ENCODE data around the gene PAGE4.
A peak's percentile ranks its signal among the peaks of the same experiment; 100 is the strongest.

The PAGE4 gene, protein sequence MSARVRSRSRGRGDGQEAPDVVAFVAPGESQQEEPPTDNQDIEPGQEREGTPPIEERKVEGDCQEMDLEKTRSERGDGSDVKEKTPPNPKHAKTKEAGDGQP

GRCh38 chrX:49829016-49829415, at the start of gene PAGE4:
Gene PAGE4 (plus strand): TSS chrX:49829303. CDS start chrX:49830429, 1,126 bp downstream.
- no peak for DNase-seq

DNA sequence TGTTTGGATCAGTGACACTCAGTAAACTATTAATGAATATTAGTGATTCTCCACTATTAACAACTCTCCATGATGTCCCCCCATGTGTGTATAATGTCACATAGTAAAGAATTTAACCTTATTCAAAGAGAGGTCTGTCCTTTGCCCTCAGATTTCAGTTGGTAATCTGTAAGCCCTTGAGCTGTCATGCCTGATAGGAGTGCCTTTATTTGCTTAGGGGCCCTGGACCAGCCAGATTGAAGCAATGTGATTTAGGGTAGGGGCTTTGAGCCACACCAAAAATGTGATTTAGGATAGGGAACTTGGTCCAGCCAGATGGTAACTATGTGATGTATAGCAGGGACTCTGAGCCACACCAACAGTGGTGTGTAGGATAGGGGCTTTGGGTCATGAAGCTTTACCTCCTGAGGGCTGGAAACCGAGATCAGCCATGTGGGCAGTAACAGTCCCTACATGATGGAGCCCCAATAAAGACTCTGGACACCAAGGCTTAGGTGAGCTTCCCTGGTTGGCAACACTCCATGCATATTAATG, 44.3 kb upstream of the PAGE4 start:
- DNase-seq = no peak

DNA sequence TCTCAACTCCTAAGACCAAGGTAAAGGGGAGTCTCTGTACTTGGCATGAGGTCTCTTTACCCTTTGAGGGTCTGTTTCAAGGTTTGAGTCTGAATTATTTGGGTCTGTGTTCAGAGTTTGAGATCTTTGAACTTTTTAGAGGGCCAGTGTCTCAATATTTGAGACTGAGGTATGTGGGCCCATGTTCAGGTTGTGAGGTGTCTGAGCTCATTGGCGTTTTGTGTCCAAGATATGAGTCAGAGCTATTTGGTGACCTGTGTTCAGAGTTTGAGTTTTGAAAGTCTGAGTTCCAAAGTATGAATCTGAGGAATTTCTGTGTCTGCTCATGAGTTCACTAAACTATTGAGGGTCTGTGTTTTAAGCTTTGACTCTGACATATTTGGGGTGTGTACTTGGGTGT, 36.7 kb upstream of the PAGE4 start:
- DNase-seq = no peak

DNA sequence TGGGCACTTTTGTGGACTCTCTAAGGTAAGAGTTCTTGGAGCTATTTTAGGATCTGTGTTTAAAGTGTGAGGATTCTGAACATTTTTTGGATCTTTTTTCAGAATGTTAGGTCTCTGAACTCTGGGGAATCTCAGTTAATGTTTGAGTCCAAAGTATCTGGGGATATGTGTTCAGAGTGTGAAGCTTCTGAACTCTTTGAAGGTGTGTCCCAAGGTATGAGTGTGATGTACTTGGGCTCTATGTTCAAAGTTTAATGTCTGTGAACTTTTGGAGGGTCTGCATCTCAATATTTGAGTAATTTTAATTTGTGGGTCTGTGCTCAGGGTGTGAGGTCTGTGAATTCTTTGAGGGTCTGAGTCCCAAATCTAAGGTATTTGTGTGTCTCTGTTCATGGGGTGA, 35.4 kb upstream of the PAGE4 start:
- DNase-seq = no peak

DNA sequence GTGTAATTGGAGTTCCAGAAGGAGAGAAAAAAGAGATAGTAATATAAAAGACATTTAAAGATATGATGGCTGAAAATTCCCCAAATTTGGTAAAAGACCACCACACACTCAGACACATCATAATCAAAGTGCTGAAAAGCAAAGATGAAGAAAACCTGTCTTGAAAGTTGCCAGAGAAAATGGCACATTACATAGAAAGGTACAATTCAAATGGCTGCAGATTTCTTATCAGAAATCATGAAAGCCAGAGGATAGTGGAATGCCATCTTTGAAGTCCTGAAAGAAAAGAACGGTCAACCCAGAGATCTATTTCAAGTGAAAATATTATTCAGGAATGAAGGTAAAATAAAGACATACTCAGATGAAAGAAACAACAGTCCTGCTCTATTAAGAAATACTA, 29.3 kb upstream of the PAGE4 start:
- DNase-seq = no peak

DNA sequence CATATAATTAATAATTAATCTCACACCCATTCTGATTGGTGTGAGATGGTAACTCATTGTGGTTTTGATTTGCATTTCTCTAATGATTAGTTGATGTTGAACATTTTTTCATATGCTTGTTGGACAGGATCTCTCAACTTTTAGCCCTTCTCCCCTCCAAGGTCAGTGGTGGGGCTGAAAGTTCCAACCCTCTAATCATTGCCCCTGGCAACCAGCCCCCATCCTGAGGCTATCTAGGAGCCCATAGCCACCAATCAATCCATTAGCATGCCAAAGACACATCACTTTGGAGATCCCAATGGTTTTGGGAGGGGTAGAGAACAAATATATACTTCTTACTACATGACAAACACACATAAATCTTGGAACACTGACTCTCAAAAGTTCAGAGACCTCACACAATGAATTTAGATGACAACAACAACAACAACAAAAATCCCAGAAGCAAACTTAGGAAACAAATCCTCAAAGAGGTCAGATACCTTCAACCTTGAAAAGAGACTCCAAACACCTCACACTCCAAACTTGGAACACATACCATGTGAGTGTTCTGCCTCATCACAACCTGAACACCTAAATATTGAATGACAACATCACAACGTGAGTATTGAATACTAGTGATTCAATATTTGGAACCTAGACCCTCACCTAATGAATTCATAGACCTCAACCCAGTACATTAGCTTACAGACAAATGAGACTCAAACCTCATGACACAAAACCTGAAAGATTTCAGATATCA, 19.0 kb upstream of the PAGE4 start:
- no peak for DNase-seq

DNA sequence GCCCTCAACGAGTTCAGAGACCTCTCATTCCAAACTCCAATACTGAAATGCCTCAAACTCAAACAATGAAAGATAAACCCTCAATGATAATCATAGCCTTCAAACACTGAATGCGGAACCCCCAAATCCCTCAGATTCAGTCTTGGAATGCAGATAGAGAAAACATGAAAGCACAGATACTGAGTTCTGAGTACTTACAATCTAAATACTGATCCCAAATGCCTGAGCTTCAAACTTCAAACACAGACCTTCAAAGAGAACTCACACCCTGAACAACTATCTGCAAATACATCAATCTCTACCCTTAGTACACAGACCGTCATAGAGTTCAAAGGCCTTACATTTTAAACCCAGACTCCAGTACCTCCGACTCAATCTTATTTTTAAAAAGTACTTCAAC, 16.9 kb upstream of the PAGE4 start:
- no peak for DNase-seq

DNA sequence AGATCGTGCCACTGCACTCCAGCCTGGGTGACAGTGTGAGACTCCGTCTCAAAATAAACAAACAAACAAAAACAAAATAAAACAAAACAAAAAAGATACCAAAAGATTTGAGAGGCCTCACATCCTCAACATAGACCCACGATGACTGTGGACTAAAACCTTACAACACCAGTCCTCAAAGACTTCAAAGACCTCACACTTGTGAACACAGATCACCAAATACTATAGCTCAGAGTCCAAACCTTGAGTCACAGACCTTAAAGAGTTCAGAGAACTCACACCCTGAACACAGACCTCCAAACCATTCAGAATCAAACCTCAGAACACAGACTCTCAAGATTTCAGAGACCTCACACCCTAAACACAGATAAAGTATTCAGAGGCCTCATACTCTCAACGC, 12.7 kb upstream of the PAGE4 start:
- DNase-seq = no peak

- no peak for DNase-seq
Observed at GRCh38 chrX:49838374-49838773, 9.3 kb downstream of the PAGE4 start.

DNA sequence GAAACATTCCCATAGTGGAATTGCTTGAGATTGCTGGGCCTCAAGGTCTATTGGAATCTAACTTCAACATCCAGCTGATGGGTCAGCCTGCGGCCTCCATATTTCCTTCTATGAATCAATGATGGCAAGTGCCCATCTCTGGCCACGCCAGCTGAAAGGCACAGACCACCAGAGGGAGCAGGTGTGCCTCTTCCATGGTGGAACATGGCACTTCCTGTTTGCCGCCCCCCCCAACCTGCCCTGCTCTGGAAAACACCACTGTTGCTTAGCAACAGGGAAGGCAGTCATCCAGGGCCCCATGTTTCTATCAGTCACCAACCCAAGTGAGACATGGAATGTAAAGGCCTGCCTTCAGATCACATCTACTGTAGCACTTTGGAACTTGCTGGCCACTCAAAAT, 11.6 kb downstream of the PAGE4 start:
- peak; percentile 72 for DNase-seq

DNA sequence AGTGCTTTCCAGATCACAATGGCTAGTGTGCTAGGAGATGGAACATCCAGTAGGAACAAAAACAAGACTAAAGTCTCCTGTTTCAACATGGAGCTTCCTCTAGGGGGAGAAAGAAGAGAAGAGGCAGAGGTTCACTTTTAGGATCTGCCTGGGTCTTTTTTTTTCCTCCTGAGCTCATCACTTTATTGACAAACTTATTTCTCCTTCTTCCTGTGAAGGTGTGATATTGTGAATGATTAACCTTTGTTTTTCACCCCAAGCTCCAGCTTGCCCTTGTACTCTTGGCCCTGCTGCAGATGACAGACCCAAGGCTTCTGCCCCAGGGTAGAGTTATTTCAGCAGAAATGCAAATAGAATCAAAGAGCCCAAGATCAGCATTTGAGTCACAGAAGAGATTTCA, 13.5 kb downstream of the PAGE4 start:
- no peak for DNase-seq

DNA sequence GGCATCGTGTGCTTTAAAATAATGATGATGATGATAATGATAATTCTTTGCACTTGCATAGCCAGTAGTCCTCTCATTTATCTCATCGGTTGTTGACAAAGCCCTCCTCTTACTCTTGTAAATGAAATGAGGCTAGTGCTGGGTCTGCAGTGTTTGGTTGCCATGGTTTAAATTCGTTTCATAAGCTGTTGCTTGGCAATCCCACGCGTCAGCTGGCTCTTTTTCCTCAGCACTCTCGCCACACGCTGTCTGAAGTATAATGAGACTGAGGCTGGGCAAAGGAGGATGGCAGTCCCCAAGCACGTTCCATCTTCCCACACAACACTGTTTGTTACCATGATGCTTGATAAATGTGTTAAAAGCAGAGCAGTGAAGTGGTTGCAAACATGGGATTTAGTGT, 15.5 kb downstream of the PAGE4 start:
- DNase-seq = no peak

GRCh38 chrX:49845701-49846403, 16.7 kb downstream of the PAGE4 start:
- DNase-seq = no peak

GRCh38 chrX:49846522-49846921, 17.4 kb downstream of the PAGE4 start:
- no peak for DNase-seq

DNA sequence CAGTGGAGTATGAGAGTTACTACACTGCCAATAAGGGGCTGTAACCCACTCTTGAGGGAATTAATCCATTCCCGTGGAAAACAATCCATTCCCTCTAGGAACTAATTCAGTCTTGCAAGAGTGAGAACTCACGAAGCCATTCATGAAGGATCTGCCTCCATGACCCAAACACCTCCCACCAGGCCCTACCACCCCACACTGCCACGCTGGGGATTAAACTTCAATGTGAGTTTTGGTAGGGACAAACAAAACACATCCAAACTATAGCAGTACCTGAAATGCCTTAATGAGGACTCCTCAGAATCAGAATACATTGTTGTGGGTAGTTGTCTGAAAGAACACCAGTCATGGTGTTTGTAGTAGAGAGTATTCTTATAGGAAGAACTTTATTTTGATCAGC, 19.2 kb downstream of the PAGE4 start:
- no peak for DNase-seq

DNA sequence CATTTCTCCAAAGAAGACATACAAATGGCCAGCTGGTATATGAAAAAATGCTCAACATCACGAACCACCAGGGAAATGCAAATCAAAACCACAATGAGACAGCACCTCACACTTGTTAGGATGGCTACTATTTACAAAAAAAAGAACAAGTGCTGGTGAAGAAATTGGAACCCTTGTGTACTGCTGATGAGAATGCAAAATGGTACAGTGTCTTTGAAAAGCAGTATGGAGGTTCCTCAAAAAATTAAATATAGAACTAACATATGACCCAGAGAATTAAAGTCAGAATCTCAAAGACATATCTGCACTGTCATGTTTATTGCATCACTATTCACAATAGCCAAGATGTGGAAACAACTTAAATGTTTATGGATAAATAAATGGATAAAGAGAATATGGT, 20.9 kb downstream of the PAGE4 start:
- DNase-seq = no peak

GRCh38 chrX:49853661-49854060, 24.6 kb downstream of the PAGE4 start:
- DNase-seq = no peak

DNA sequence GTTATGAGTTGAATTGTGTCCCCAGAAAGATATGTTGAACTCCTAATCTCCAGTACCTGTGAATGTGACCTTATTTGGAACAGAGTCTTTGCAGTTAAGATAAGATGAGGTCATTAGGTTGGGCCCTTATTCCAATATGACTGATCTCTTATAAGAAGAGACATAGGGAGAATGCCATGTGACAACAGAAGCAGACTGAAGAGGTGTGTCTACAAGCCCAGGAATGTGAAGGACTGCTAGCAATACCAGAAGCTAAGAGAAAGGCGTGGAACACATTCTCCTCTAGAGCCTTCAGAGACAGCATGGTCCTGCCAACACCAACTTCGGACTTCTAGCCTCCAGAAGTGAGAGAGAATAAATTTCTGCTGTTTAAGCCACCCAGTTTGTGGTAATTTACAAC, 27.7 kb downstream of the PAGE4 start:
- DNase-seq = no peak

DNA sequence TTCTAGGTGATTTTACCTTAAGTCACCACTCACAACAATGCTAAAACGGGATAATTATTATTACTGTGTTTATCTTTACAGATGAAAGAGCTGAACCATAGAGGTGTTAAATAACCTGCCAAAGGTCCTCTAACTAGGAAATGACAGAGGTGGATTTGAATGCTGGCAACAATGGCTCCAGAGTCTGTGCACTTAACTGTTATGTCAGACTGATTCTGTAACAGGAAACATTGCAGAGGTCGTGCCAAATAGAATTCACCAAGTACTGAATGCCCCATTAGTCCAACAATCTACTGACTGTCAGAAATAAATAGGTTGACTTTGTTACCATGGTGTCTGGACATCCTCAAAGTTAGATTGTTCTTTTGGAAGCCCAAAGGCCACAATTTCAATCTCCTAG, 29.2 kb downstream of the PAGE4 start:
- no peak for DNase-seq

- no peak for DNase-seq
Observed at GRCh38 chrX:49859491-49859890, 30.4 kb downstream of the PAGE4 start.

DNA sequence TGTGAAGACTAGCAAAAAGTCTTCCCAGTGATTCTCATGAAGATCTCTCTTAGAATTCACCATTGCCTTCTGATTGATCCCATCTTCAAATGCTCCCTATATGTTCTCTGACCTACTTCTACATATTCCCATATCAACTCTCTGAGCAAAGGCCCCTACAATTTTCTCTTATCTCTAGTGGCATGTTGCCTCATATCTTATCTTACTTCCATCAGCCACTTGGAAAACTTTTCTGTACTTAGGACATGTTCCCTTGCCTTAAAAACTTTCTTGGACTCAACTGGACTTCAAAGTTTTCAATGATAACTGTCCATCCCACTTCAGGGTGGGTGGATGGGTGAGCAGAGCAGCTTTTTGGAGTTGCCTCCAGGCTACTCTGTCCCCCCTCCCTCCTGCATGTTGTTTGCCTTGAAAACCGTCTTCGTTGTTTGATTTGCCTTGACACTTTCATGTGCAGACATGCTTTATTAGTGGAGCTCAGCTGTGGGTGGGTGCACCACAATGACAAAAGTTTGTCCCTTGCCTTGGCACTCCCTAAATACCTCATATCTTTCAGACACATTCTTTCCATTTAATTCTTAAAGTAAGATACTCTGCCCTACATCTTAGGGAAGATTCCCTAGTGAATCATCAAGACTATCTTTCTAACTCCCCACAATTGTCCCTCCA, 31.9 kb downstream of the PAGE4 start:
- DNase-seq = no peak

- no peak for DNase-seq
Observed at GRCh38 chrX:49862093-49862492, 33.0 kb downstream of the PAGE4 start.

- DNase-seq = no peak
Observed at GRCh38 chrX:49868739-49869138, 39.6 kb downstream of the PAGE4 start.

DNA sequence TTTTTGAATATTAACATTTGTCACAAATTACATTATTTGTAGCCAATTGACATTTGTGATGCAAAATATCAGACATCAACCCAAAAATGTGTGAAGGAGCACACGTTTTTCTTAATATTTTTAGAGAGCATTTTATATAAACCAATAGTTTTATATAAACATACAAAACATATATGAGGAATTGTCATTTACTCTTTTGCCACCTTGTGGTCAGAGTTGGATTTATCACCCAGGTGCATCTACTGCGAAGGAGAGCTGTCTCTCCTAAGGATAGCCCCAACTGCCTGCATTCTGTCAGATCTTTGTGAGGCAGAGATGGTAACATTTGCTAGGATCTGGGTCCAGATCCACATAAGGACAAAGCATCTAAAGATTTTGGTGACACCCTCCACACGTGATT, 47.6 kb downstream of the PAGE4 start:
- DNase-seq = no peak

Data from activated effector memory CD4-positive, alpha-beta T cell treated with anti-CD3 and anti-CD28 coated beads, Interleukin-2, amount 50 U/mL, for 16 hours (primary cell).